ENCODE measurements around the gene GMEB2. TPM values are rescaled to one million over a fixed set of nuclear protein-coding genes. Genes with fewer than 3 reads are reported as not detected.
"Not testable (repeated sequence)": the region's sequence is repeated elsewhere in the genome, so short reads cannot be mapped to it uniquely, and the experiment has no call there.

The GMEB2 gene, protein sequence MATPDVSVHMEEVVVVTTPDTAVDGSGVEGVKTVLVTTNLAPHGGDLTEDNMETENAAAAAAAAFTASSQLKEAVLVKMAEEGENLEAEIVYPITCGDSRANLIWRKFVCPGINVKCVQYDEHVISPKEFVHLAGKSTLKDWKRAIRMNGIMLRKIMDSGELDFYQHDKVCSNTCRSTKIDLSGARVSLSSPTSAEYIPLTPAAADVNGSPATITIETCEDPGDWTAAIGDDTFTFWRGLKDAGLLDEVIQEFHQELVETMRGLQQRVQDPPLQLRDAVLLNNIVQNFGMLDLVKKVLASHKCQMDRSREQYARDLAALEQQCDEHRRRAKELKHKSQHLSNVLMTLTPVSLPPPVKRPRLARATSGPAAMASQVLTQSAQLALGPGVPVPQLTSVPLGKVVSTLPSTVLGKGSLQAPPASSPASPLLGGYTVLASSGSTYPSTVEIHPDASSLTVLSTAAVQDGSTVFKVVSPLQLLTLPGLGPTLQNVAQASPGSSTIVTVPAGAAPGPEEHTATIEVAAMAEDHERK
- total RNA-seq: 10 to 100 TPM in 2 of 8 experiments, 1 to 10 TPM in 6; 5.6 to 11.8 (median 8.4) TPM

DNA sequence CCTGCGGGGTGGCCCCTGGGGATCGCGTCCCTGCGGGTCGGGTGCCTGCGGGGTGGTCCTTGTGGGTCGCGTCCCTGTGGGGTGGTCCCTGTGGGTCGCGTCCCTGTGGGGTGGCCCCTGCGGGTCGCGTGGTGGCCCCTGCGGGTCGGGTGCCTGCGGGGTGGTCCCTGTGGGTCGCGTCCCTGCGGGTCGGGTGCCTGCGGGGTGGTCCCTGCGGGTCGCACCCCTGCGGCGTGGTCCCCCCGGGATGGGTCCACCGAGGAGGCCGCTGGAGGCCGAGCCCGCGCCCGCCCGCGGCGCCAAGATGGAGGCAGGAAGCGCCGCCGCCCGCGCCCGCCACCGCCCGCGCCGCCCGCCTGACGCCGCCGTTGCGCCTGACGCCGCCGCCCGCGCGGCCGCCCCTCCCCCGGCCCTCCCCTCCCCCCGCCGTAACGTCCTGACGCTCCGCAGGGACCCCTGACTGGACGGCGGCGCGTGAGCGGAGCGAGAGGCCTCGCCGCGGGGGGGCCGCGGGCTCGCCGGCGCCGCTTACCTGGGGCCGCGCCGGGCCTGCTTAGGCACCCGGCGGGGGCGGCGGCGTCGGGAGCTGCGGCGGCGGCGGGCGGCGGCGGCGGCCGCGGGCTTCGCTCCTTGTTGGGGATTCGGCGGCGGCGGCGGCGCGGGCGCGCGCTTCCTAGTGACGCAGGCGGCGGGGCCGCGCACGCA lies at the start of gene GMEB2:
Gene GMEB2, minus strand, starts transcription at position 678 of the 705 bp plus-strand sequence. CDS start 7,704 bp downstream, outside the sequence.
- peak within 1 kb of the TSS; percentile 99 for H3K27ac ChIP-seq
- peak; percentile 37 to 79 (median 72) for ATAC-seq (replicated peaks in 6 of 8)
- peak within 1 kb of the TSS; percentile 81 to 95 (median 89) for H3K4me3 ChIP-seq
- WGBS, 10 experiments: no CpG with 5 or more reads among the region's 114 CpGs
- in situ Hi-C loops (cut with MboI; ENCODE audit: low pct_unique_long_range_greater_than_20kb in 2 of 9, low sequenced_read_pairs in 9 of 9, unreplicated experiment in 9 of 9): loop anchor here in 1 of 9 experiments (25.0 kb wide), 1 partner anchor 189 kb away; no protein-coding TSS in a partner anchor
- H3K4me1 ChIP-seq (replicated peaks in 1 of 2): peaks cover 10 to 22% of the 10 kb centered on the region in 2 donors

DNA sequence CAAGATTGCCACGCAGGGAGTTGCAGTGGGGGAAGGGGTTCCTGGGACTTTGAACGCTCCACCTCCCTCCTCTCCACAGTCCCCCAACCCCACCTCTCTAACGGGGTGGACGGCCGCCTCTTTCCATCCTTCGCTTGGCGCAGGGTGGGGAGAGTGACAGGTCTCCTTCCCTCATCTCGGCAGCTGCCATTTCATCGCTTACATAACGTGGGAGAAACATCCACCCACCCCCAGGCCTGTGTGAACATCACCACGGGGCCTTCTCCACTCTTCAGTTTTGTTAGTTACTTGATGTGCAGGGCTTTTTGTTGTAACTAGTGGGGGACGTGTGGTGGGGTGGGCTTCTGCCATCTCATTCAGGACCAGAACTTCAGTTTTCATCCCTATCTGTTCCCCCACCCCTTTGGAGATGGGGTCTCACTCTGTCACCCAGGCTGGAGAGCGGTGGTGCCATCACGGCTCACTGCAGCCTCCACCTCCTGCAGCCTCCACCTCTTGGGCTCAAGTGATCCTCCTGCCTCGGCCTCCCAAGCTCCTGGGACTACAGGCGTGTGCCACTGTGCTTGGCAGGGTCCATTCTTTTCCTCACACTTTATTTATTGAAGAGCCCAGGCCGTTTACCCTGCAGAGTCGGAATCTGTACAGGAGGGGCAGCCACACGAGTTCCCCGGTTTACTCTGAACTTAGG lies 48.9 kb upstream of the GMEB2 start:
- WGBS, 10 experiments: 80 to 100% (median 100%) methylated on average over 1 to 11 of the region's 20 CpGs; no CpG with 5 or more reads in 5 of the 10 experiments
- no peak for ATAC-seq (replicated peaks in 6 of 8)
- Histone ChIP-seq H3K4me1 (replicated peaks in 1 of 2) (no peaks in the 10 kb centered on the region), H3K4me3 (no peak overlapping the region), H3K27ac (no peak overlapping the region)
- in situ Hi-C loops (cut with MboI; ENCODE audit: low pct_unique_long_range_greater_than_20kb in 2 of 9, low sequenced_read_pairs in 9 of 9, unreplicated experiment in 9 of 9): no loop called here

DNA sequence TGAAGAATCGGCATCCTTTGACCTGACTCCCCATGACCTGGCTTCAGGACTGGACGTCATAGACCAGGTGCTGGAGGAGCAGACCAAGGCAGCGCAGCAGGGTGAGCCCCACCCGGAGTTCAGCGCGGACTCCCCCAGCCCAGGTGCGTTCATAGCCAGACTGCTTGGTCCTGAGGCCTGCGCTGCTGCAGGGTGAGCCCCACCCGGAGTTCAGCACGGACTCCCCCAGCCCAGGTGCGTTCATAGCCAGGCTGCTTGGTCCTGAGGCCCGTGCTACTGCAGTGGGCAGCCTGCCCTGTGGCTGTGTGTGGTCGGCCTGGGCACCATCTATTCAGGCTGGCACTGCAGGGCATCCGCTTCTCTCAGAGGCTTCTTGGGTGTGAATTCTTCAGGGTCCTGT lies 47.0 kb upstream of the GMEB2 start:
- Histone ChIP-seq H3K27ac (no peak overlapping the region), H3K4me3 (no peak overlapping the region), H3K4me1 (replicated peaks in 1 of 2) (no peaks in the 10 kb centered on the region)
- 78 to 100% (median 97%) methylated on average over 1 to 4 of the region's 14 CpGs; no CpG with 5 or more reads in 6 of the 10 experiments for WGBS, 10 experiments
- in situ Hi-C loops (cut with MboI; ENCODE audit: low pct_unique_long_range_greater_than_20kb in 2 of 9, low sequenced_read_pairs in 9 of 9, unreplicated experiment in 9 of 9): no loop called here
- no peak for ATAC-seq (replicated peaks in 6 of 8)

DNA sequence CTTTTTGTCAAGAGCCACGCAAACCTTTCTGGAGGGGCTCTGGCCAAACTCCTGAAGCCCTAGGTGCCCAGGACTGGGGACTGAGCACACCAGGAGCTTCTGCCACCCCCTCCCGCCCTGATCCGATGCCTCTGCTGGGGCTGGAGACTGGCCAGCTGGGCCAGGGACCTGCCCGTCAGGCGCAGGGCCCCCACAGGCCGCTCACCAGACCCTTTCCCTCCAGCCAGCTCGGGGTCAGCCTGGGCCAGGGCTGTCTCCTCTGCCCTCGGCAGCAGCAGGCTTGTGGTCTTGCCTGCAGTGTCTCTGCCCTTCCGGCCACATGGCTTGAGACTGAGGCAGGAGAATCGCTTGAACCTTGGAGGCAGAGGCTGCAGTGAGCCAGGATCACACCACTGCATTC lies 45.8 kb upstream of the GMEB2 start:
- H3K4me3 ChIP-seq: no peak overlapping the region
- H3K4me1 ChIP-seq (replicated peaks in 1 of 2): no peaks in the 10 kb centered on the region
- in situ Hi-C loops (cut with MboI; ENCODE audit: low pct_unique_long_range_greater_than_20kb in 2 of 9, low sequenced_read_pairs in 9 of 9, unreplicated experiment in 9 of 9): no loop called here
- 100% methylated on average over 7 of the region's 10 CpGs; no CpG with 5 or more reads in 9 of the 10 experiments for WGBS, 10 experiments
- no peak overlapping the region for H3K27ac ChIP-seq
- no peak for ATAC-seq (replicated peaks in 6 of 8)

DNA sequence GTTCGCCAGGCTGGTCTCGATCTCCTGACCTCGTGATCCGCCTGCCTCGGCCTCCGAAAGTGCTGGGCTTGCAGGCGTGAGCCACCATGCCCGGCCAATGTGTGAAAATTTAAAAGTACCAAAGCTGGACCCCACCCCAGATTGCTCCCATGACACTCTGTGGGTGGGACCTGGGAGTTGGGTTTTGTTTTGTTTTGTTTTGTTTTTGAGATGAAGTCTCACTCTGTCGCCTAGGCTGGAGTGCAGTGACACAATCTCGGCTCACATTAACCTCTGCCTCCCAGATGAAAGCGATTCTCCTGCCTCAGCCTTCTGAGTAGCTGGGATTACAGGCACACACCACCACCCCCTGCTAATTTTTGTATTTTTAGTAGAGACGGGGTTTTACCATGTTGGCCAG lies 44.8 kb upstream of the GMEB2 start:
- H3K4me3 ChIP-seq; H3K4me1 ChIP-seq (replicated peaks in 1 of 2); H3K27ac ChIP-seq; in situ Hi-C loops (cut with MboI; ENCODE audit: low pct_unique_long_range_greater_than_20kb in 2 of 9, low sequenced_read_pairs in 9 of 9, unreplicated experiment in 9 of 9): not testable (repeated sequence)
- WGBS, 10 experiments: 65 to 100% methylated on average over 4 to 6 of the region's 12 CpGs; no CpG with 5 or more reads in 8 of the 10 experiments
- peak in 2 of 8 experiments; percentile 59 to 73 for ATAC-seq (replicated peaks in 6 of 8)

DNA sequence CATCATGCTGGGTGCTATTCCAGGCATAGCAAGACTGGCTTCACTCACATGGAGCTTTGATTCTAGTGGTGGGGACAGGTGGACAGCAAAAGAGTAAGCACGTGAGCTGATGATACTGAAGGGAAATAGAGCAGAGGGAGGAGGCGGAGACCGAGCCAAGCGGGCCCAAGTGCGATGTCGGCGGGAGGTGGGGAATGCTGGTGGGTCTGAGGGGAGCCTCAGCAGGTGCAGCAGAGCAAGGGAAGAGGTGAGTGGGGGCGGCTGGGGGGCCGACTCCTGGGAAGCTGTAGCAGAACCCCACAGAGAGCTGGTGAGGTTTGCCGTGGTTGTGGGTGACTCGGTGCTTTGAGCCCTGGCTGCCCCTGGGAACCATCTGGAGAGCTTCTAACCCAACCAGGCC lies 41.5 kb upstream of the GMEB2 start:
- 97 to 100% methylated on average over 3 to 6 of the region's 11 CpGs; no CpG with 5 or more reads in 8 of the 10 experiments for WGBS, 10 experiments
- peaks cover 11 to 15% of the 10 kb centered on the region in 2 donors for H3K4me1 ChIP-seq (replicated peaks in 1 of 2)
- in situ Hi-C loops (cut with MboI; ENCODE audit: low pct_unique_long_range_greater_than_20kb in 2 of 9, low sequenced_read_pairs in 9 of 9, unreplicated experiment in 9 of 9): no loop called here
- no peak for ATAC-seq (replicated peaks in 6 of 8)
- H3K27ac ChIP-seq: no peak overlapping the region
- no peak overlapping the region for H3K4me3 ChIP-seq

DNA sequence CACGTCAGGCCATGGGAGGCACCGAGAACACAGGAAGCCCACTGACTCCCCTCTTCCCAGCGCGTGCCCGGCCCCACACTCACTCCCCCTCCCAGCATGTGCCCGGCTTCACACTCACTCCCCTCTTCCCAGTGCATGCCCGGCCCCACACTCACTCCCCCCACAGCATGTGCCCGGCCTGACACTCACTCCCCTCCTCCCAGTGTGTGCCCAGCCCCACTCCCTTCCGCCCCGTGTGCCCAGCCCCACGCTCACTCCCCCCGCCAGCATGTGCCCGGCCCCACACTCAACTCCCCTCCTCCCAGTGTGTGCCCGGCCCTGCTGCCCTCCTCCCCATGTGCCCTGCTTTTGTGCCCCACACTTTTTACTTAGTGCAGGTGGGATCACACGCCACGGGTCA lies 41.0 kb upstream of the GMEB2 start:
- 100% methylated on average over 2 of the region's 16 CpGs; no CpG with 5 or more reads in 9 of the 10 experiments for WGBS, 10 experiments
- peaks cover 11 to 15% of the 10 kb centered on the region in 2 donors for H3K4me1 ChIP-seq (replicated peaks in 1 of 2)
- ATAC-seq (replicated peaks in 6 of 8): no peak
- H3K4me3 ChIP-seq: no peak overlapping the region
- in situ Hi-C loops (cut with MboI; ENCODE audit: low pct_unique_long_range_greater_than_20kb in 2 of 9, low sequenced_read_pairs in 9 of 9, unreplicated experiment in 9 of 9): no loop called here
- H3K27ac ChIP-seq: no peak overlapping the region

DNA sequence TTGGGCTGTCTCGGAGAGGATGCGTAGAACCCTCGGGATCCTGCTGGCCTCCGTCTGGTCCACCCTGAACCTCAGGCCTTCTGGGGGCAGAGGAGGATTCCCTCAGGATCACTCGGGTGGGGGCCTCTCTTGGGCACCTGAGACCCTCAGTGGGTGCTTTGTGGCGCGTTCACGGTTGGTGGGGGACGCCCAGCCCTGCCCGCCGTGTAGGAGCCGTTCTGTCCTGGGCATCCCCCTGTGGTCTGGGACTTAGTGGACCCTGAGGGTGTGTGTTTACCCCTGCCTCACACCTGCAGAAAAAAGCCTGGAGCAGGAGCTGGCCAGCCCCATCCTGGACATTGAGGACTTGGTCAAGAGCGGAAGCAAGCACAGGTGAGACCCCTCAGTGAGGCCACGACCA lies 38.8 kb upstream of the GMEB2 start:
- peak overlapping the region in 1 of 2 donors; percentile 73 for H3K27ac ChIP-seq
- H3K4me3 ChIP-seq: no peak overlapping the region
- in situ Hi-C loops (cut with MboI; ENCODE audit: low pct_unique_long_range_greater_than_20kb in 2 of 9, low sequenced_read_pairs in 9 of 9, unreplicated experiment in 9 of 9): no loop called here
- WGBS, 10 experiments: 96 to 100% (median 100%) methylated on average over 1 to 5 of the region's 14 CpGs; no CpG with 5 or more reads in 7 of the 10 experiments
- ATAC-seq (replicated peaks in 6 of 8): no peak
- H3K4me1 ChIP-seq (replicated peaks in 1 of 2): peaks cover 11 to 15% of the 10 kb centered on the region in 2 donors

DNA sequence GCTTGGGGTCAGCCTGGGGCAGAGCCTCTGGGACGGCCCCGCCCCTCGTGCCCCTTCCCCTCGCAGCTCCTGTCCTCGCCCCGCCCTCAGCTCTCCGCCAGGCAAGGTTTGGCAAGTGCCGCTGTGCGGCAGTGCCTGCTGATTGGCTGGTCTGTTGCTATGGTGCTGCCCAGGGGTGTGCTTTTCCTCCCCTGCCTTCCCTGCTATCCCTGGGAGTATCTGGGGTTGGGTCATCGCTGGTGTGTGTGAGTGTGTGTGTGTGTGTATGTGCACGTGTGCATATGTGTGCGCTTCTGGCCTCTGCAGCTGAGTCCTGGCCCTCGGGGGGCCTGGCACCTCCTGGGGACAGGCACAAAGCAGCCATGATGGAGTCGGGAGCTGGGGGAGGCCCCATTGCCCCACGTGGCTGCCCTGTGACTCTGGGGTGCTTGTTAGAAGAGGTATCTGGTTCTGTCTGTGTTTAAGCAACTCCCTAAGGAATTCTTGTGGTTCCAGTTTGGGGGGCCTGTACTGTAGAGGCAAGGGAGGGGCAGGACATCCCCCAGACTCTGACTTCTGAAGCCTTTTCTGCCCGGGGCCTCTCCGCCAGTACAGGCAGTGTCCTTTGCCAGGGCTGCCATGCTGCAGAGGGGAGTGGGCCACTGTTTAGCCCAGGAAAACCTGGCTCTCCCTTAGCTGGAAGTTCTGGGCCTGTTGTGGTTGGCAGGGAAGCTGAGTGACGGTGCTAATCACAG lies 38.1 kb upstream of the GMEB2 start:
- H3K4me3 ChIP-seq: peak overlapping the region in 1 of 5 donors; percentile 1
- in situ Hi-C loops (cut with MboI; ENCODE audit: low pct_unique_long_range_greater_than_20kb in 2 of 9, low sequenced_read_pairs in 9 of 9, unreplicated experiment in 9 of 9): no loop called here
- peaks cover 11 to 15% of the 10 kb centered on the region in 2 donors for H3K4me1 ChIP-seq (replicated peaks in 1 of 2)
- peak in 7 of 8 experiments; percentile 50 to 97 (median 93) for ATAC-seq (replicated peaks in 6 of 8)
- WGBS, 10 experiments: 56 to 83% (median 67%) methylated on average over 1 to 3 of the region's 18 CpGs; no CpG with 5 or more reads in 7 of the 10 experiments
- H3K27ac ChIP-seq: peak overlapping the region; percentile 52 to 73

DNA sequence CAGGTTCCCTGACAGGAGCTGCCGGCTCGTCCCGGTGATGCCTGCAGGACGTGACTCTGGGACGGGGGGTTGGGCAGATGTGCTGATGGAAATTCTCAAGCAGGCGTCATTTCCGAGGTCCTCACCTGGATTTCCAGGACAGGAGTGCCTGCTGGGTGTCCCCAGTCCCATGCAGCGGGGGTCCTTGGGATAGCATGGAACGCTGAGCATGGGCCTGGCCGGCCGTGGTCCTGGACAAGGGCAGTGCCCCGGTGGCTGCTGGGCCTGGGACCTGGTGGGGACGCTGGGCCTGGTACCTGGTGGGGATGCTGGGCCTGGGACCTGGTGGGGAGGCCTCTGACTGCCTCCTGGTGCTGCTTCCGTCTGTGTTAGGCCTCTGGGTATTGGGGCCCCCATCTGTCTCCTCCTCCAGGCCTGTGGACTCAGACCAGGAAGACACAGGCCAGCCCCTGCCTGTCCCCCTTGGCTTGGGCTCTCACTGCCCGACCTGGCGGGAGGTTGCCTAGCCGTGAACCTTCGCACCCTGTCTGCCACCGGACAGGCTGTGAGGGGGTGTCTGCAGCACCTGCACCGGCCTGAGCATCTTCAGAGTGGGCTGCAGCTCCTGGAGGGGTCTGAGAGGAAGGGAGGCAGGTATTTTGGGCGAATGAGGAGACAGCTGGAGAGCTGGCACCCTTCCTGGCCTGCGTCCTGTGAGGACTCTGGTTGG lies 37.4 kb upstream of the GMEB2 start:
- peak in 3 of 8 experiments; percentile 2 to 13 (median 7) for ATAC-seq (replicated peaks in 6 of 8)
- Histone ChIP-seq H3K4me3 (no peak overlapping the region), H3K27ac (peak overlapping the region; percentile 52 to 73), H3K4me1 (replicated peaks in 1 of 2) (peaks cover 14 to 17% of the 10 kb centered on the region in 2 donors)
- WGBS, 10 experiments: 86 to 100% (median 90%) methylated on average over 2 to 10 of the region's 22 CpGs; no CpG with 5 or more reads in 5 of the 10 experiments
- in situ Hi-C loops (cut with MboI; ENCODE audit: low pct_unique_long_range_greater_than_20kb in 2 of 9, low sequenced_read_pairs in 9 of 9, unreplicated experiment in 9 of 9): no loop called here

DNA sequence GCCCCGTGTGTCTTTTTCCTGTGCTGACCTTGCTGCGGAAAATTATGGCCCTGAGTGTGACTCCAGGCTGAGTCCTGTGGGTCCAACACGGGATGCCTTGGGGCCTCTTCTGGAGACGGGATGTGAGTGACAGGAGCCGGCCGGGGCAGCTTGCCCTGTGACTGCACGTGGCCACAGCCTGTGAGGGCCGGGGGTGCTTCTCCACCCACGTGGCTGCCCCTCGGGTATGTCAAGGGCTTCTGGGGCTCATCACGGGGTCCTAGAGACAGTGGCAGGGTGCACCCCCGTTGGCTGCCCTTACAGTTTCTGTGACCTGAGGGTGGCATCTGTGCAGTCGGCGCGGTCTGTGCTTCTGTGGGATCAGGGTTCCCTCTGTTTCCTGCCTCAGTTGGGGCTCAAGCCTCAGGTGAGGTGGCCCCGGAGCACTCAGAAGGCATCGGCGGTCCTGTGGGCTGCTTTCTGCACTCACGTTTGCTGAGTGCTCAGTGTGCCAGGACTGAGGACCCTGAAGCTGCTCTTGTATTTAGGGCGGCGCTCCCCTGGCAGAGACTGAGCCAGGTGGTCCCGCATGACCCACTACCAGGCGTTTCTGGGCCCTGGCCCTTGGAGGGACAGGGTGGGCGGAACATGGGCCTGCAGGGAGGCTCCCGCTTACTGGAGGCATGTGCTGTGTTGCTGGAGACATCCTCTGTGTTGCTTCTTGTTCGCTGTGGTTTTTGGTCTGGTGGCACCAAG lies 36.6 kb upstream of the GMEB2 start:
- Histone ChIP-seq H3K4me1 (replicated peaks in 1 of 2) (peaks cover 17 to 20% of the 10 kb centered on the region in 2 donors), H3K4me3 (no peak overlapping the region), H3K27ac (no peak overlapping the region)
- 70 to 100% (median 89%) methylated on average over 1 to 11 of the region's 26 CpGs; no CpG with 5 or more reads in 3 of the 10 experiments for WGBS, 10 experiments
- ATAC-seq (replicated peaks in 6 of 8): no peak
- in situ Hi-C loops (cut with MboI; ENCODE audit: low pct_unique_long_range_greater_than_20kb in 2 of 9, low sequenced_read_pairs in 9 of 9, unreplicated experiment in 9 of 9): no loop called here
